Measurements from ENCODE around the gene ISYNA1. TPM values are rescaled to one million over a fixed set of nuclear protein-coding genes. Genes with fewer than 3 reads are reported as not detected.

The ISYNA1 gene
- total and polyA plus RNA-seq, 2 of the 13 experiments (the other 11 are each of a cell fraction or from before 2014, with no cell fraction given), result 29.6 to 48.5 TPM

- TF ChIP-seq RNF219 (CRISPR knock-in tag; IDR thresholded peaks at IDR 0.05) (no peak), FLYWCH1 (CRISPR knock-in tag; IDR thresholded peaks at IDR 0.05) (no peak), SRSF4 (IDR thresholded peaks at IDR 0.05; ENCODE audit: low read depth, low read length, poor library complexity, severe bottlenecking) (no peak), RBAK (CRISPR knock-in tag; IDR thresholded peaks at IDR 0.05) (no peak), ZNF768 (CRISPR knock-in tag; IDR thresholded peaks at IDR 0.05) (peak; percentile 100), ONECUT2 (CRISPR knock-in tag; IDR thresholded peaks at IDR 0.05) (no peak), ZSCAN30 (CRISPR knock-in tag; IDR thresholded peaks at IDR 0.05) (0 out of 2 replicates have a peak, but pooled peaks have one; percentile 45), PAF1 (CRISPR knock-in tag; IDR thresholded peaks at IDR 0.05) (no peak), SNAI1 (CRISPR knock-in tag; IDR thresholded peaks at IDR 0.05; ENCODE audit: borderline replicate concordance) (peak; percentile 69; the same call in 1 of the 2 replicates), RBFOX2 (IDR thresholded peaks at IDR 0.05; ENCODE audit: low read depth, low read length) (peak; percentile 66), ZNF468 (CRISPR knock-in tag; IDR thresholded peaks at IDR 0.05) (no peak), FOXP1 (IDR thresholded peaks at IDR 0.05) (no peak), FOXP1 (CRISPR knock-in tag; IDR thresholded peaks at IDR 0.05) (no peak), ZNF281 (CRISPR knock-in tag; IDR thresholded peaks at IDR 0.05; ENCODE audit: borderline replicate concordance) (peak; percentile 71; the same call in 1 of the 2 replicates), ZNF605 (CRISPR knock-in tag; IDR thresholded peaks at IDR 0.05) (peak; percentile 36; the same call in 1 of the 2 replicates), CHCHD3 (CRISPR knock-in tag; IDR thresholded peaks at IDR 0.05) (peak; percentile 72; the same call in 1 of the 2 replicates), SOX5 (CRISPR knock-in tag; IDR thresholded peaks at IDR 0.05; ENCODE audit: borderline replicate concordance) (0 out of 2 replicates have a peak, but pooled peaks have one; percentile 17)
- TF ChIP-seq, protein P1, sequence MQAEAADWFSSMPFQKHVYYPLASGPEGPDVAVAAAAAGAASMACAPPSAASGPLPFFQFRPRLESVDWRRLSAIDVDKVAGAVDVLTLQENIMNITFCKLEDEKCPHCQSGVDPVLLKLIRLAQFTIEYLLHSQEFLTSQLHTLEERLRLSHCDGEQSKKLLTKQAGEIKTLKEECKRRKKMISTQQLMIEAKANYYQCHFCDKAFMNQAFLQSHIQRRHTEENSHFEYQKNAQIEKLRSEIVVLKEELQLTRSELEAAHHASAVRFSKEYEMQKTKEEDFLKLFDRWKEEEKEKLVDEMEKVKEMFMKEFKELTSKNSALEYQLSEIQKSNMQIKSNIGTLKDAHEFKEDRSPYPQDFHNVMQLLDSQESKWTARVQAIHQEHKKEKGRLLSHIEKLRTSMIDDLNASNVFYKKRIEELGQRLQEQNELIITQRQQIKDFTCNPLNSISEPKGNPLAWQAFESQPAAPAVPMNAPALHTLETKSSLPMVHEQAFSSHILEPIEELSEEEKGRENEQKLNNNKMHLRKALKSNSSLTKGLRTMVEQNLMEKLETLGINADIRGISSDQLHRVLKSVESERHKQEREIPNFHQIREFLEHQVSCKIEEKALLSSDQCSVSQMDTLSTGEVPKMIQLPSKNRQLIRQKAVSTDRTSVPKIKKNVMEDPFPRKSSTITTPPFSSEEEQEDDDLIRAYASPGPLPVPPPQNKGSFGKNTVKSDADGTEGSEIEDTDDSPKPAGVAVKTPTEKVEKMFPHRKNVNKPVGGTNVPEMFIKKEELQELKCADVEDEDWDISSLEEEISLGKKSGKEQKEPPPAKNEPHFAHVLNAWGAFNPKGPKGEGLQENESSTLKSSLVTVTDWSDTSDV (CRISPR knock-in tag; IDR thresholded peaks at IDR 0.05), result no peak
- TF ChIP-seq, protein P2, sequence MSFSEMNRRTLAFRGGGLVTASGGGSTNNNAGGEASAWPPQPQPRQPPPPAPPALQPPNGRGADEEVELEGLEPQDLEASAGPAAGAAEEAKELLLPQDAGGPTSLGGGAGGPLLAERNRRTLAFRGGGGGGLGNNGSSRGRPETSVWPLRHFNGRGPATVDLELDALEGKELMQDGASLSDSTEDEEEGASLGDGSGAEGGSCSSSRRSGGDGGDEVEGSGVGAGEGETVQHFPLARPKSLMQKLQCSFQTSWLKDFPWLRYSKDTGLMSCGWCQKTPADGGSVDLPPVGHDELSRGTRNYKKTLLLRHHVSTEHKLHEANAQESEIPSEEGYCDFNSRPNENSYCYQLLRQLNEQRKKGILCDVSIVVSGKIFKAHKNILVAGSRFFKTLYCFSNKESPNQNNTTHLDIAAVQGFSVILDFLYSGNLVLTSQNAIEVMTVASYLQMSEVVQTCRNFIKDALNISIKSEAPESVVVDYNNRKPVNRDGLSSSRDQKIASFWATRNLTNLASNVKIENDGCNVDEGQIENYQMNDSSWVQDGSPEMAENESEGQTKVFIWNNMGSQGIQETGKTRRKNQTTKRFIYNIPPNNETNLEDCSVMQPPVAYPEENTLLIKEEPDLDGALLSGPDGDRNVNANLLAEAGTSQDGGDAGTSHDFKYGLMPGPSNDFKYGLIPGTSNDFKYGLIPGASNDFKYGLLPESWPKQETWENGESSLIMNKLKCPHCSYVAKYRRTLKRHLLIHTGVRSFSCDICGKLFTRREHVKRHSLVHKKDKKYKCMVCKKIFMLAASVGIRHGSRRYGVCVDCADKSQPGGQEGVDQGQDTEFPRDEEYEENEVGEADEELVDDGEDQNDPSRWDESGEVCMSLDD (CRISPR knock-in tag; IDR thresholded peaks at IDR 0.05; ENCODE audit: borderline replicate concordance), result no peak
Measured at GRCh38 chr19:18417250-18418028, 20.5 kb downstream of the ISYNA1 start (continued).
